SK-N-SH (cell line): ENCODE data around the gene OR1L1. TPM values are rescaled to one million over a fixed set of nuclear protein-coding genes. Genes with fewer than 3 reads are reported as not detected.

Experiments
- CTCF ChIA-PET: fragments of 300-600, 350-600 bp; formaldehyde crosslinking; extraction: SDS; loops from one replicate; lab custom pipeline; 2021; lab: Yijun Ruan, JAX
- POLR2A ChIA-PET: fragments of 350-600 bp; sonication (Branson Sonifier 250); formaldehyde crosslinking; extraction: SDS; loops from one replicate; lab custom pipeline; 2020; ENCODE audit warnings: antibody characterized with exemption, inconsistent platforms; lab: Yijun Ruan, JAX
- DNase-seq: peaks from one replicate; pipeline ENCODE4 v3.0.0; 2012
- H2AFZ ChIP-seq: fragments of 200-600 bp; sonication (generic); 2 replicates; pipeline ENCODE4 v1.8.1; 2016; ENCODE audit warnings: antibody characterized with exemption, mild to moderate bottlenecking, low read depth
- H3F3A ChIP-seq: fragments of 200-600 bp; sonication (generic); replicated peaks from 2 replicates; pipeline ENCODE3; 2016; ENCODE audit warnings: antibody characterized with exemption, mild to moderate bottlenecking; ENCODE audit not compliant: insufficient read depth
- H3K27ac ChIP-seq, 2 experiments: fragments of 200-500 bp in 1 of 2; fragments of 200-600 bp in 1 of 2; sonication (Bioruptor generic) in 1 of 2; sonication (generic), shearing (Covaris generic) in 1 of 2; 2 replicates each; pipeline versions ENCODE4 v1.5.1 to v1.6.1; 2014 to 2016; ENCODE audit warnings: low read depth in 2 of 2, inconsistent platforms in 1 of 2, low read length in 1 of 2, mild to moderate bottlenecking in 1 of 2, mixed read lengths in 1 of 2
- H3K27me3 ChIP-seq: fragments of 200-600 bp; sonication (generic), shearing (Covaris generic); 2 replicates; pipeline ENCODE4 v1.6.1; 2016; ENCODE audit warnings: mixed run types; ENCODE audit not compliant: insufficient read depth
- H3K36me3 ChIP-seq, 2 experiments: fragments of 200-500 bp in 1 of 2; fragments of 200-600 bp in 1 of 2; sonication (Bioruptor generic) in 1 of 2; sonication (generic) in 1 of 2; replicated peaks in 1 of 2; 2 replicates each; pipeline versions ENCODE3 to v1.5.1; 2014 to 2016; ENCODE audit warnings: low read length in 1 of 2, mild to moderate bottlenecking in 1 of 2; ENCODE audit not compliant: insufficient read depth in 2 of 2, control insufficient read depth in 1 of 2
- H3K4me1 ChIP-seq, 2 experiments: fragments of 200-500 bp in 1 of 2; fragments of 200-600 bp in 1 of 2; sonication (Bioruptor generic) in 1 of 2; sonication (generic), shearing (Covaris generic) in 1 of 2; 2 replicates each; pipeline versions ENCODE4 v1.5.1 to v1.6.1; 2014 to 2016; ENCODE audit warnings: low read depth in 1 of 2, low read length in 1 of 2, mixed run types in 1 of 2; ENCODE audit not compliant: insufficient read depth in 2 of 2, control insufficient read depth in 1 of 2
- H3K4me2 ChIP-seq: fragments of 200-600 bp; sonication (generic), shearing (Covaris generic); 2 replicates; pipeline ENCODE4 v1.6.1; 2017; ENCODE audit warnings: mixed run types
- H3K4me3 ChIP-seq, 2 experiments: fragments of 200-500 bp in 1 of 2; fragments of 200-600 bp in 1 of 2; sonication (Bioruptor generic) in 1 of 2; sonication (generic), shearing (Covaris generic) in 1 of 2; 2 replicates each; pipeline versions ENCODE4 v1.5.1 to v1.8.1; 2014 to 2016; ENCODE audit warnings: low read depth in 2 of 2, inconsistent platforms in 1 of 2, low read length in 1 of 2, mild to moderate bottlenecking in 1 of 2, mixed read lengths in 1 of 2, moderate library complexity in 1 of 2
- H3K79me2 ChIP-seq: fragments of 200-600 bp; sonication (generic); 2 replicates; pipeline ENCODE4 v1.8.1; 2017; ENCODE audit warnings: mild to moderate bottlenecking; ENCODE audit not compliant: insufficient read depth
- H3K9ac ChIP-seq: fragments of 200-600 bp; sonication (generic); 2 replicates; pipeline ENCODE4 v1.6.1; 2017; ENCODE audit warnings: mixed run types
- H3K9me2 ChIP-seq: fragments of 200-600 bp; sonication (generic); 2 replicates; pipeline ENCODE4 v1.6.1; 2017; ENCODE audit warnings: mixed run types
- H3K9me3 ChIP-seq: fragments of 200-600 bp; sonication (generic); 2 replicates; pipeline ENCODE4 v1.6.1; 2017; ENCODE audit warnings: mixed run types, mild to moderate bottlenecking, moderate library complexity
- H4K20me1 ChIP-seq: fragments of 200-600 bp; sonication (generic); 2 replicates; pipeline ENCODE4 v1.6.1; 2017; ENCODE audit warnings: mild to moderate bottlenecking, mixed run types; ENCODE audit not compliant: insufficient read depth
- CHD2 ChIP-seq: fragments of 150-350 bp; IDR thresholded peaks from 2 replicates; pipeline ENCODE4 v1.6.1; 2018; ENCODE audit warnings: low read length; ENCODE audit not compliant: partially characterized antibody
- CTCF ChIP-seq: fragments of 200-600 bp; sonication (generic); IDR thresholded peaks from 2 replicates; pipeline ENCODE4 v1.6.1; 2017; ENCODE audit warnings: antibody characterized with exemption, mild to moderate bottlenecking, moderate library complexity
- EZH2phosphoT487 ChIP-seq: fragments of 200-600 bp; sonication (generic); IDR thresholded peaks from 2 replicates; pipeline ENCODE4 v1.6.1; 2017; ENCODE audit warnings: low read depth, mixed run types, mild to moderate bottlenecking, antibody characterized with exemption, moderate library complexity, borderline replicate concordance
- FOSL2 ChIP-seq: IDR thresholded peaks from 2 replicates; pipeline ENCODE4 v1.4.0; 2012; ENCODE audit warnings: low read depth, mild to moderate bottlenecking, moderate library complexity, borderline replicate concordance
- FOXJ3 ChIP-seq: sonication (generic); formaldehyde crosslinking; IDR thresholded peaks from 2 replicates; pipeline ENCODE4 v1.5.1; 2020; ENCODE audit warnings: mild to moderate bottlenecking, missing genetic modification reagents
- GABPA ChIP-seq: IDR thresholded peaks from 2 replicates; pipeline ENCODE4 v1.4.0; 2012; ENCODE audit warnings: low read depth, mild to moderate bottlenecking
- IRF3 ChIP-seq: fragments of 150-350 bp; IDR thresholded peaks from 2 replicates; pipeline ENCODE4 v1.6.1; 2016; ENCODE audit warnings: mild to moderate bottlenecking, low read depth, low read length
- MAX ChIP-seq: IDR thresholded peaks from 2 replicates; pipeline ENCODE4 v1.4.0; 2012; ENCODE audit warnings: low read depth
- NFIC ChIP-seq: IDR thresholded peaks from 2 replicates; pipeline ENCODE4 v1.4.0; 2012; ENCODE audit warnings: borderline replicate concordance
- NRF1 ChIP-seq: IDR thresholded peaks from 2 replicates; pipeline ENCODE4 v1.6.1; 2012; ENCODE audit warnings: low read depth, mild to moderate bottlenecking, low read length
- POLR2AphosphoS5 ChIP-seq: IDR thresholded peaks from 2 replicates; pipeline ENCODE4 v1.6.1; 2012; ENCODE audit warnings: low read depth, low read length
- RFX5 ChIP-seq: IDR thresholded peaks from 2 replicates; pipeline ENCODE4 v1.6.1; 2012; ENCODE audit warnings: mild to moderate bottlenecking, improper control_type of control experiment, low read length
- RXRA ChIP-seq: IDR thresholded peaks from 2 replicates; pipeline ENCODE4 v1.4.0; 2012; ENCODE audit warnings: low read depth, mild to moderate bottlenecking, borderline replicate concordance
- SMC3 ChIP-seq: IDR thresholded peaks from 2 replicates; pipeline ENCODE4 v1.6.1; 2012; ENCODE audit warnings: low read depth, low read length, improper control_type of control experiment
- TCF12 ChIP-seq: IDR thresholded peaks from 2 replicates; pipeline ENCODE4 v1.4.0; 2012
- TEAD4 ChIP-seq: IDR thresholded peaks from 2 replicates; pipeline ENCODE4 v1.4.0; 2012; ENCODE audit warnings: mild to moderate bottlenecking, borderline replicate concordance; ENCODE audit not compliant: insufficient read depth
- USF1 ChIP-seq: IDR thresholded peaks from 2 replicates; pipeline ENCODE4 v1.4.0; 2012; ENCODE audit warnings: low read depth, borderline replicate concordance
- YY1 ChIP-seq: IDR thresholded peaks from 2 replicates; pipeline ENCODE4 v1.4.0; 2012; ENCODE audit warnings: low read depth, mild to moderate bottlenecking
- WGBS: methylation state at CpG from one replicate; pipeline ENCODE4 v1.1.6; 2017; ENCODE audit warnings: low lambda C conversion rate; 5-methylcytosine and 5-hydroxymethylcytosine counted together
- polyA plus RNA-seq, 3 experiments: library from polyadenylated mRNA; depleted of rRNA; stranded (reverse); fragments of >200 nt; gene quantifications; 2 replicates each; pipeline ENCODE4 v1.2.3, GENCODE V29; 2012

Gene OR1L1
- polyA plus RNA-seq, 1 of the 3 experiments (the other 2 are of a cell fraction) = not detected

- H3K36me3 ChIP-seq = no peaks in the 10 kb centered on the region
- DNase-seq = no peak
- no peaks in the 10 kb centered on the region for H4K20me1 ChIP-seq
- no peaks in the 10 kb centered on the region for H3K9me3 ChIP-seq
- H2AFZ ChIP-seq = no peak overlapping the region
- TF ChIP-seq CTCF (no peak), FOSL2 (no peak), RFX5 (no peak), TEAD4 (no peak), NFIC (no peak), CHD2 (no peak), SMC3 (no peak), FOXJ3 (CRISPR knock-in tag) (no peak), RXRA (no peak), MAX (no peak), EZH2phosphoT487 (no peak), YY1 (no peak), GABPA (no peak), USF1 (no peak), NRF1 (no peak), IRF3 (no peak), TCF12 (no peak), POLR2AphosphoS5 (no peak)
- H3K9me2 ChIP-seq = no peaks in the 10 kb centered on the region
- no peaks in the 10 kb centered on the region for H3K4me1 ChIP-seq
- WGBS = 12% methylated on average over 7 of the region's 7 CpGs
- CTCF ChIA-PET = no interaction called here
- H3F3A ChIP-seq = no peaks in the 10 kb centered on the region
- H3K79me2 ChIP-seq = no peaks in the 10 kb centered on the region
- no peaks in the 10 kb centered on the region for H3K27me3 ChIP-seq
- no peak overlapping the region for H3K27ac ChIP-seq
- no peak overlapping the region for H3K4me3 ChIP-seq
- no peak overlapping the region for H3K4me2 ChIP-seq
- POLR2A ChIA-PET = no interaction called here
- no peak overlapping the region for H3K9ac ChIP-seq
These were observed 41.5 kb upstream of the OR1L1 start for GRCh38 chr9:122619996-122620395.
